ENCODE results near the gene GNB1L. TPM values are rescaled to one million over a fixed set of nuclear protein-coding genes. Genes with fewer than 3 reads are reported as not detected.

The GNB1L gene
- polyA plus RNA-seq, 3 donors = 3.4 to 6.0 (median 4.8) TPM

- TF ChIP-seq CTCF (IDR thresholded peaks at IDR 0.05) = no peak
- Histone ChIP-seq H3K4me2 (replicated peaks; ENCODE audit: extremely low read depth, low read length, poor library complexity, severe bottlenecking) (no peak overlapping the region), H3K9me3 (replicated peaks in 1 of 2; ENCODE audit: control insufficient read depth in 1 of 2, insufficient read depth in 1 of 2, low read length in 2 of 2) (no peaks in the 10 kb centered on the region), H3K9ac (ENCODE audit: insufficient read depth, low read length, poor library complexity, severe bottlenecking) (no peak overlapping the region), H3K79me2 (ENCODE audit: insufficient read depth, low read length) (no peaks in the 10 kb centered on the region), H2AFZ (ENCODE audit: insufficient read depth, low read depth, low read length, poor library complexity, severe bottlenecking) (no peak overlapping the region), H3K4me1 (ENCODE audit: control insufficient read depth in 1 of 2, insufficient read depth in 2 of 2, low read length in 2 of 2) (no peaks in the 10 kb centered on the region), H3K4me3 (replicated peaks in 1 of 3; ENCODE audit: low read depth in 2 of 3, low read length in 3 of 3) (no peak overlapping the region), H3K27ac (ENCODE audit: low read depth in 1 of 2, low read length in 2 of 2) (no peak overlapping the region), H3K27me3 (ENCODE audit: control insufficient read depth in 2 of 2, insufficient read depth in 2 of 2, low read length in 2 of 2) (no peaks in the 10 kb centered on the region), H4K20me1 (ENCODE audit: insufficient read depth, low read length) (peaks cover 6% of the 10 kb centered on the region), H3K36me3 (replicated peaks in 1 of 2; ENCODE audit: control insufficient read depth in 1 of 2, insufficient read depth in 2 of 2, low read length in 2 of 2) (peaks cover 73 to 99% of the 10 kb centered on the region in 2 donors)
- intact Hi-C loops (cut with micrococcal nuclease) = no loop called here
- no peak for DNase-seq
- Mint-ChIP-seq H3K27ac (peak overlapping the region in 1 of 7 donors; percentile 36), H3K4me1 (no peaks in the 10 kb centered on the region), H3K36me3 (peaks cover 64 to 88% of the 10 kb centered on the region in 2 donors), H3K4me3 (no peak overlapping the region), H3K27me3 (ENCODE audit: low read depth in 3 of 3) (peaks cover 0 to 4% (median 2%) of the 10 kb centered on the region in 3 donors), H3K9me3 (no peaks in the 10 kb centered on the region)
- 93% methylated on average over 6 of the region's 11 CpGs for WGBS (ENCODE audit: insufficient coverage)
Measured at GRCh38 chr22:19901577-19902244, 47.0 kb upstream of the GNB1L start.

DNA sequence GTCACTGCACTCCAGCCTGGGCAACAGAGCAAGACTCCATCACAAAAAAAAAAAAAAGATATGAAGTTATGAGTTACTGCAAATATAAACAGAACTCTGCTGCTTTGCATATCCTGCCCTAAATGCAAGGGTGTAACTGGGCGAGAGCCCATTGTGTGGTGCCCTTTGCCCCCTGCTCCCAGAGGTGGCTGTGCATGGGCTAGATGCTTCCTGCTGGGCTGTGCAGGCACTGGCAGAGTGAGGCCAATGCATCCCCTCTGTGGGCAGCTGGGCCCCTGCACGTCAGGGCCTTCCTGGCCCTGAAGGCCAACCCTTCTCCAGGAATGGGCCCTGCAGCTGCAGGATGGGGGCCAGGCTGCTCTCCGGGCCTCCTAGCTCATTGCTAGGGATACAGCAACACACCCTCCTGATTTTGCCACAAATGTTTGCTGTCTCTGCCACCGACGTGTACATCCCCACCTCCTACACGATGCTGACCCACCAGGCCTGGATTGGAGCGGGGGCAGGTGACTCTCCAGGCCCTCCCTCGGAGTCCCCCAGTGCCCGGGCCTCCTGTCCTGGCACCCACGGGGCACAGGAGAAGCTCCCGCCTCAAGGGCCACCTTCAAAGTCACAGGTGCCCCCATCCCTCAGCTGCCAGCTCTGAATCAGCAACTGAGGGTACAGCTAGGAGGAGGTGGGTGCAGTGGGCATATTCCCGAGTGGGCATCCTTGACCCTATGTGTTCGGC lies 46.2 kb upstream of the GNB1L start:
- Histone ChIP-seq H3K27me3 (ENCODE audit: control insufficient read depth in 2 of 2, insufficient read depth in 2 of 2, low read length in 2 of 2) (no peaks in the 10 kb centered on the region), H3K79me2 (ENCODE audit: insufficient read depth, low read length) (no peaks in the 10 kb centered on the region), H3K27ac (ENCODE audit: low read depth in 1 of 2, low read length in 2 of 2) (no peak overlapping the region), H3K9ac (ENCODE audit: insufficient read depth, low read length, poor library complexity, severe bottlenecking) (no peak overlapping the region), H3K4me3 (replicated peaks in 1 of 3; ENCODE audit: low read depth in 2 of 3, low read length in 3 of 3) (no peak overlapping the region), H3K4me2 (replicated peaks; ENCODE audit: extremely low read depth, low read length, poor library complexity, severe bottlenecking) (no peak overlapping the region), H4K20me1 (ENCODE audit: insufficient read depth, low read length) (peaks cover 6% of the 10 kb centered on the region), H2AFZ (ENCODE audit: insufficient read depth, low read depth, low read length, poor library complexity, severe bottlenecking) (no peak overlapping the region), H3K36me3 (replicated peaks in 1 of 2; ENCODE audit: control insufficient read depth in 1 of 2, insufficient read depth in 2 of 2, low read length in 2 of 2) (peaks cover 72 to 99% of the 10 kb centered on the region in 2 donors), H3K9me3 (replicated peaks in 1 of 2; ENCODE audit: control insufficient read depth in 1 of 2, insufficient read depth in 1 of 2, low read length in 2 of 2) (no peaks in the 10 kb centered on the region), H3K4me1 (ENCODE audit: control insufficient read depth in 1 of 2, insufficient read depth in 2 of 2, low read length in 2 of 2) (no peaks in the 10 kb centered on the region)
- intact Hi-C loops (cut with micrococcal nuclease) = no loop called here
- no peaks in the 10 kb centered on the region for H3K4me1 Mint-ChIP-seq
- no peak for DNase-seq
- peaks cover 0 to 4% (median 2%) of the 10 kb centered on the region in 3 donors for H3K27me3 Mint-ChIP-seq (ENCODE audit: low read depth in 3 of 3)
- no peaks in the 10 kb centered on the region for H3K9me3 Mint-ChIP-seq
- WGBS (ENCODE audit: insufficient coverage) = 93% methylated on average over 13 of the region's 13 CpGs
- no peak overlapping the region for H3K27ac Mint-ChIP-seq
- peaks cover 62 to 88% of the 10 kb centered on the region in 2 donors for H3K36me3 Mint-ChIP-seq
- no peak overlapping the region for H3K4me3 Mint-ChIP-seq
- TF ChIP-seq CTCF (IDR thresholded peaks at IDR 0.05) = no peak
